ENCODE measurements around the gene NFIB.

Gene NFIB

DNA sequence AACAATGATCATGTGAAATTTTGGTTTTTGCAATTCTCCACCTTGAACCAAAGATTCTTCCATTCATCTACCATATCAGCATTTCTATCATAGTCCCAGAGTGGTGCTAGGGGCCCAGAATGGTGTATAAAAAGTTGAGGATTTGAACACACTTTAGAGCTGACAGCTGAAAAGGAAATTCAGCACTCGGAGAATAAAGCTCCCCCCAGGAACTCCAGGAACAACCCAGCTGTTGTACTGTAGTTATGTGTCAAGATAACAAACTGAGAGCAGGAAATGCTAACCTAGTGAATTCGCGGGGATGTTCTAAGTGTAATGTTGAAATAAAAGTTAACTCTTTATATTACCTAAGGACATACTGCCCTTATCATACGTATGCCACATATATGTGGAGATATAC, 216.7 kb downstream of the NFIB start:
- no peak for DNase-seq

DNA sequence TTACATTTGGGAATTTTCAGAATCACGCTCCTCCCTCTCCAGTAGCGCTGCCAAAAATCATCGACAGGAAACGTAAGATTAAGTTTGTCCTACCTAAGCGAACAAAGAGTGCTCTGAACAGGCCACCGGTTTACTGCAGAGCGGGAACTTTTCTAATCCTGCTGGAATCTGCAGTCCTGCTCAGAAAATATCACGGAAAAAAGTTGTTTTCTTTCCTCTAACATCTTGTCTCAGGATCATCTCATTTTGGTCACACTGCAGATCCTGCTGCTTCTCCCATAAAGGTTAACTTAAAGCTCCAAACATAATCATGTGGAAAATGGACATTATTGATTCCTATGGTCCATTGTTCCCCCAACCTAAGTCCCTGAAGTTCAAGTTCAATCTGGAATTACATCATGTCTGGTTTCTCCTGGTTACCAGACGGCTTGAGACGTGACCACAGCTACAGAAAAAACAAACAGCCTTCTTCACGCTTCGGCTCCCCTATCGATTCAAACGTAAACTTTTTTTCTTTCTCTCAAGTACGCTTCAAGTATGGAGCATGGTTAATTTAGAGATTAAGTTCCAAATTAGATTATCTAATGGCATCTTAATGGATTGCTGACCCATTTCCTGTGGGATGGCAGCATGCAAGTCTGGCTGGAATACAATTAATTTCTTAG, 217.6 kb downstream of the NFIB start:
- no peak for DNase-seq

DNA sequence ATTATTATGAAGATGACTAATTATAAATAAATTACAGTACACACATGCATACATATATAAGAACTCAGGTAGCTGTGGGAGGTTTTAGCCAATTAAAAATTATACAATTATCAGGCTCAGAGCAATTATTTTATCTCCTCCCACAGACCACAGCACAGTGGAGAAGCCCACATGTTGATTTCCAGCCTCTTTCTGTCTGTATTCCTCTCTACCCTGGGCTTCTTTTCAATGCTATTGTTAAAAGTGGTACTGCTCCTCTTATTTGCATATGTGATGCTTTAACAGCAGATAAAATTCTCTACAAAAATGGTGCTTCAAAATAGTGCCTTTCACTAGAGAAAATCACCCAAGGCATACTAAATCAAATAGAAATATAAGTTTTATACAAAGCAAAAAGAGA, 218.7 kb downstream of the NFIB start:
- DNase-seq, result no peak

DNA sequence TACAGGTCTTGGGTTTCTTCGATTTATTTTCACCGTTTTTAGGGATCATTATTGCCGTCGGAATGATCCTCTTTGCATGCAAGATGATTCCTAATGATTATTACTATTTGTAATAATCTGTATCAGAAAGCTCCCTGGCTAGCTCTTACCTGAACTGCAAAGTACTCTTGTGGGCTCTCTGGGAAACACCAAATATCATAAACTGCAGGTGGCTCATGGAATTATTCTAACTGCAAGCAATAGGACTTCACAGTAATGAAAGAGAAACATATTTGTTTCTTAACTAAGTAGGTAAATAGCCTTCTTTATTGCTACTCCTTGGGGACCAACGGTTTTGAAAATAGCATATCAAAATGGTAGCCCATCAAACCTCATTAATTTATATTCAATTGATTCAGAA, 219.4 kb downstream of the NFIB start:
- no peak for DNase-seq

DNA sequence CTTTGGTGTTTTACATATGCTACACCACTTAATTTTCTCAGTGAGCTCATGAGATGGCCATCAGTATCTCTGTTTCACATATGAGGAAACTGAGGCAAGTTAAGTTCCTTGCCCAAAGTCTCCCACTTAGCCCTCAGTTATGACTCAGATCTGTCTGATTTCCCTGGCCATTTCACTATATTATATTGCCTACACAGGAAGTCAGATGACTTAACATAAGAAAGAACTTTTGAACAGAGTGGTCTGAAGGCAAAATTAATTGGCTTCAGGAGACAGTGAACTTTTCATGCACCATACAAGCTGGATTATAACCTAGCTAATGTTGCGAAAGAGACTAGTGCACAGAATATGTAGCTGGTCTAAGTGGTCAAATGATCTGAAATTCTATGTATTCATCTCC, 221.6 kb downstream of the NFIB start:
- no peak for DNase-seq

DNA sequence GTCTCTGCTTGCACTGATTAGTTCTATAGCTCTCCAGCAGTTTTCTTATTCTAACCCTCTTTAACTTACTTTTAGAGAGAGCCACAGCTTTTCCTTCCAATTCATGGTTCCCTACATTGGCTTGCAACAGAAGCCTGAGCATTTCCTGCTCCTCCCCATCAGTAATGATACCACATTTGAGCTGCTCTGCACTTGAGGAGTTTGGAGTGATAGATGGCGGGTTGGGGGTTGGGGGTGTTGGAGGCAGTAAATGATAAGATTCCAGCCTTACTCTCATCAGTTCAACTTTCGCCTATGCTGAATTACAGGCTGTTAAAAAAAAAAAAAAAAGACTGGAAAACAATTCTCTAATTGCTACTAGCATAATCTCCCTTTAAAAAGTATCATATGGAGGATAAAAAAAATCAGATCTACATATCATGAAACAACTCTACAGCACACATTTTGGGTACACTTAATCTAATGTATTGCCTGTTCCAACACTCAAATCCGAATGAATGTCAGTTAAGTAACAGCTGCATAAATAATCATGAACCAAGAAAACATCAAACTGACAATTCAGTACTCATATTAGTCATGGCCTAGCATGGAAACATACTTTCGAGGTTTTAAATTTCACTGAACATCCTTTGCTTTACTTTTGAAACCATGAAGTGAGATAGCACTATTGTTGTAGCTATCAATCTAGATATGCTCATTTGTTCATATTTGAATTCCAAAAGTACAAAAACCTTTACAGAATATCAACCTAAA, 224.7 kb downstream of the NFIB start:
- DNase-seq, result no peak

DNA sequence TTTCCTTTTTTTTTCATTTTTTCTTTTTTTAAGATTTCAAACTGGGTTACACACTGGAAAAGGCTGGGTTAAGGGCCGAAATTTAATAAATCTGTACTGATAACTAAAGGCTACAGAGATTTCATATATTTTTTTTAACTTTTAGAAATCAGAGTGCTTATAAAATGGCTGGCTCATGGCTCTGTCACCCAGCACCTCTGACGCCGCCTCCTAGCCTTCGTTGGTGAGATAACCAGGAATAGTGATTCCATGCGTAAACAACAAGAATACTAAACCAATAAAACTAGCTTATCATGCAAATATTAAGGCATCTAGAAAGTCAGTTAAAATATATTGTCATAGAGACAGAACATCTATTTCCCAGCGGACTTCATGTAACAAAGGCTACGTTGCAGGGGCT, 226.4 kb downstream of the NFIB start:
- DNase-seq, result no peak

DNA sequence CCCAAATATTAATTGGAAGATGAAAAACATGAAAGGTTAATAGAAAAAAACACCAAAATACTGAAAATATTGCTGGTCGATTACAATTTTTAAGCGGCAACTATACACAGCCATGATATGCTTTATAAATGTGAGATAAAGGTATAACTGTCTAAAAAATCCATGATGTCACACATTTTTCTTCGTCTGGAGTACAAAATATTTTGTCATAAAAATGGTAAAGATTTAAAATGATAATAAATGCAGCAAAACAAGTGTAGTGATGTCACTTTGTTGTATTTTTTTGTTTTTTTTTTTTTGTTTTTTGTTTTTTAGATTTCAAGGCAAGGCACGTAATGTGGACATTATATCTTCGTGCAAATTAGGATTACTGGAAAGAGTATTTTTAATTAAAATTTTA, 227.4 kb downstream of the NFIB start:
- no peak for DNase-seq

DNA sequence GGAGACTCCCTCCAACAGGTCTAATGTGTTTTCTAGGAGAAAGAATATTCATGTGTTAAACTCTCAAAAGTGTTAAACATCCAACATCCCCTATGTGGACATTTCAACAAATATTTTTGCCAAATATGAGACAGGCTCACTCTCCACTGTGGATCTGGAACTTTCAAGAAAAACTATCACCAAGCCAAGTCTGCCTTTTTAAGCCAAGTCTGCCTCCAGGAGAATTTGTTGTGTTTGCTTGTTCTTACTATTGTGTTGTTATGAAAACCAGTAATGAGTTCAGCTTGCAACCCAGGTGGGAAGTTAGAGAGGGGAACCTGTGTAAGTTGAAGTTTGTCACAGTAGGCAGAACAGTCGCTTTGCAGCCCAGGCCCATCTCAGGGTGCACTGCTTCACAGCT, 228.1 kb downstream of the NFIB start:
- DNase-seq, result no peak

DNA sequence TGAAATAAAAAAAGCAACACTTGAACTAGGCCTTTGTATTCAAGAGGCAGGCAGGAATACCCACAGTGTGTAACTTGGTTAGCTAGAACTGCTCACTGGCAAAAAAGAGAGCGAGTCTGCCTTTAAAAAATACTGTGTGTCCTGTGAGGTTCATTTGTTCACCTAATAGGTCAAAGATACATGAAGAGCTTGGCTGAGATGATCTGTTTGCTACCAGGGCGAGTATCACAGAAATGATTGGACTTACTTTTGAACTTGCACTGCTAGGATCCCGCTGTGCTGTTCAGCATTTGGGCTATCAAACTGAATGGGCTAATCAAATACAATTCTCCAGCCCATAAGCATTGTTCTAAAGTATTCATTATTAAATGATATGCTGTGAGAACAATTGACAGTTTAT, 229.1 kb downstream of the NFIB start:
- no peak for DNase-seq

DNA sequence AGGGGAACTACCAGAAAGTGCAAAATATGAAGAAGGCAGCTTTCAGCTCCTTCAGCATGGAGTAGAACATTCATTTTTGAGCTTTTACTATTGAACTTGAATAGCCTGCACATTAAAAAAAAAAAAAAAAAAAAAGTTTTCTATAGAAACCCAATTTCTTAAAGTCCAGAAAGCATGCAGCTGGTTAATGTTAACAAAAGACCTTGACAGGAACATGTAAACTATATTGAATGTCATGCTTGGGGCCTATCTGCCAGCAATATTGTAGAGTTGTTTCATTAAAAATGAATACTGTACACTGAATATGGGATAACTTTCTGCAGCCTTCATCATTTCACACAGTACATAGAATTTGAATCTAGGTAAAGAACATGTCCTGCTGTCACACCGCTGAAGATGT, 230.6 kb downstream of the NFIB start:
- no peak for DNase-seq

DNA sequence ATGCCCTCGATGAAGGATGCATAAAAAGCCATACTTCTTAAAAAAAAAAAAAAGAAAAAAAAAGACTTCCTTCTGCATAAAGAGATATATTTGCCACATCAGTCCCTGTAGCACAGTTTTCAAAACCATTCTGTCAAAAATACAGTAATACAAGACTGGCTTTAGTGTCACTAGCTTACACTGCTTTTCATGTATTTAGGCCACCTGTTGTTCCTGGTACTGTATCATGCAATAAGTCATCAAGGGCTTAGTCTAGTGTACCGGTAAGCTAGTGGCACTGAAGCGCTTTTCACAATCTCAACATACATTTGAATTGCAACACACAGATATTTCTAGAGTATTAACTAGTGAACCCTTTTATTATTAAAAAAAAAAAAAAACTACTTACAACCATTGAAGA, 231.2 kb downstream of the NFIB start:
- no peak for DNase-seq

DNA sequence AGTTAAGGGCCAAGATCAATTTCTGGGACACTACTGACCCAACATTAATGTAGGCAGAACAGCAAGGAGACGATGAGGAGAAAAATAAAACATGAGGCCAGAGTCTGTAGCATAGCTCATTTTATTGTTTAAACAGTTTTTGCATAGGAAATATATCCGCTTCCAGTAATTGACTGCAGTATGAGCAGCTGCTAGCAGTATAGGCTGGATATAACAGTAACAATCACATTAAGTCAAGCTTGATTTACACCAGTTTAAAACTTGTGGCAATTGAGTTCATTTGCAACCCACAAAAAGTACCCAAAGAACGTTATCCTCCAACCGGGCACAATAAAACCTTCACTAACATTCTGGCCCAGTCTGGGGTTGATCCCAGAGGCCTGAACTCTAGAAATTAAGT, 232.2 kb downstream of the NFIB start:
- no peak for DNase-seq

DNA sequence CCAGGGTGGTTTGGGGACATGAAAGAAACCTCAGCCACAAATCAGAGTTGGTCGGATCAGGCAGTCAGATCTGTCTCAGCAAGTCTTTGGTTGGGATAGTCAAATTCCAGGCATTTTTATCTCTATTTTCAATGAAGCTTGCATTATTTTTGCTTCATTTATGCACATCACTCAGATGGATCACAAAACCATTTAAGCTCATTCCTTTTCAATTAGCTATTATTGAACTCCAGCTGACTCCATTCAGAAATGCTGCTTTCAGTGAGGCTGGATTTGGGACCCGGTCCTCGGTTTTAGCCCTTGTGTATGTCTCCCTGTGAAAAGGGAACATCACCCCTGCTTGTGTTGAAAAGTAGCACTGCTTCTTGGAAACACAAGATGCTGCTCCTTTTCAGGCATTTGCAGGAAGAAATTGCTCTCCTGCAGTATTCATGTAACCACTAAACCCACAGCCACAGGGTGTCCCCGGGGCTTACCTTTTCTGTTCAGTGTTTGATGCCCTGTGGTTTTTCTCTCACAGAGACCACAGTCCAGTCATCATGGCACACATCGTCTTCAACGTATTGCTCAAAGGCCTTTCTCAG, 232.9 kb downstream of the NFIB start:
- peak; percentile 1 for DNase-seq

DNA sequence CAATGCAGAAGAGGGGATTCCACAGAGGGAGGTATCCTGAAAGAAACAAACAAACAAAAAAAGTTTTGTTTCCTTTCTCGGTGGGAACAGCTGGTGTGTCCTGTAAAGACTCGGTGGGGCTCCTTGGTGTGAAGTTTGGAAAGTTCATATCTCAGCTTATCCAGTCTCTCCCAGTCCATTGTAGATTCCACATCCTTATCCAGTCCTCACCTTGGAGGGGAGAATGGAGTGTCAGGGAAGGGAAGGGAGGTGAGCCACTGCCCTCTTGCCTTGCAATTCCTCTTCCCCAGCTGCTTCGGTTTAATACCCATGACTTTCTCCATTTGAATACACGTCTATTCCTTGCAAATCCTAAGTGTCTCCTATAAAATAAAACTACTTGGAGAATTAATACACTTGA, 234.5 kb downstream of the NFIB start:
- no peak for DNase-seq

DNA sequence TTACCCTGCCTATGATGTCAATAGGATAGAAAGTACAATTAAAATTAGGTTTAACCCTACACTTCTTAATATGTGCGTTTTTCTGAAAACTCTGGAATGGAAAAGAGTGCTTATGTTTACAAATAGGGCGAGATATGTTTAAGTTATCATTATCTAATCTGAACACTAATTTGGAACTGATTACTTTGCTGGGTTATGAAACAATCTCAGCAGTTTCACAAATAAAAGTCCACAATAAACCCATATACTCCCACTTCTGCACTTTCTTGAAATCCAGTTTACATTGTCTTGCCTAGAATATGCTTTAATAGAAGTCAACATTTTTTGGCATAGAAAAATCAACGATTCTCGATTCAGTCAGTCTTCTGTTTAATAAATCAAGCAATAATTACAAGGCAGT, 236.3 kb downstream of the NFIB start:
- no peak for DNase-seq

DNA sequence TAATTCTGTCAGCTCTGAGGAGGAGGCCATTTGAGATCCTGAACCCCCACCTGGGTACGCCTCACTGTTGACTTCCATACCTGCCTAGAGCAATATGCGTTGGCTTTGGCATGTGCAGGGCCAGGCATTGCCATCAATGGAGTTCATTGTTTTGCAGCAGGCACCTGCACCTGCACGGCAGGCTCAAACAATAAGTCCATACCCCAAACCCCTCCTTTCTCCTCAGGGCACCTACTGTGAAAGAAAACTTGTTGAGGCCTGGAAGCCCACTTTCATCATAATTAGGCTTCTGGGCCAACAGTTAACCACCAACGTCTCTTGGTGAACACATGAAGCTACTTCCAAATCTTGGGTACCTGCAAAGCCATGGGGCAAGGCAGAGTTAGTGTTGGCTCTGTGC, 238.7 kb downstream of the NFIB start:
- DNase-seq, result no peak

DNA sequence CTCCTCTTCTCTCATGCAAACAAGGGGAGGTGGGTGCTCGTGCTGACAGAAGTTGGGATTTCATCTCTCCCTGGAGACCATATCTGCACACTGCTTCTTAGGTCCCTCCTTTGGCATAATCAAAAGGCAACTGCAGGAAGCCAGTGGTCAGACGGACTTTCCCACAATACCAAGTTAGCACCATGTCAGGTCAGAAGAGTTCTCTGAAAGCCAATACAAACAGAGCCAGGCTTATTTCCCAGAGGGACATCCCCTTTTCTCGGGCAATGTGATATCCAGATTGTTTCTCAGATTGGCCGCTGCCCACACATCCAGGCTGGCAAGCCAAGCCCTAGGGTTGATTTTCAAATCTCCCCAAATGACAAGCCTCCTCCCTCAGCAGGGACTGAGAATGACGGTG, 241.1 kb downstream of the NFIB start:
- DNase-seq, result no peak

DNA sequence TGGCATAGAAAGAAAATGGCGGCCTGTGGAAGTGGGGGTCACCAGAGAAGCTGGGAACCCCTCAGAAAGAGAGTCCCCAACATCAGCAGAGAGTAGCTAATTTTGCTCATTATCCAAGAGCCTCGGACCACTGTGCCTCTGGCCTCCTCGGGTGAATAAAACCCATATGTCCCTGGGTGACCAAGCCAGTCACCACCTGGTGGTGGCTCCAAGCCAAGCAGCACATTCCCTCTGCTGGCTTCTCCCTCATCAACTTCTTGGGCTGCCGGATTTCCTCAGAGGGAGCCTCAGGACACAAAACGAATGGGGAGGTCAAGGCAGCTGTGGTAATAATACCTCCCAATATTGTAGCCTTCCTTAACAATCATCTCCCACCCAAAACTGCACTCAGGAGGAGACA, 242.5 kb downstream of the NFIB start:
- no peak for DNase-seq

DNA sequence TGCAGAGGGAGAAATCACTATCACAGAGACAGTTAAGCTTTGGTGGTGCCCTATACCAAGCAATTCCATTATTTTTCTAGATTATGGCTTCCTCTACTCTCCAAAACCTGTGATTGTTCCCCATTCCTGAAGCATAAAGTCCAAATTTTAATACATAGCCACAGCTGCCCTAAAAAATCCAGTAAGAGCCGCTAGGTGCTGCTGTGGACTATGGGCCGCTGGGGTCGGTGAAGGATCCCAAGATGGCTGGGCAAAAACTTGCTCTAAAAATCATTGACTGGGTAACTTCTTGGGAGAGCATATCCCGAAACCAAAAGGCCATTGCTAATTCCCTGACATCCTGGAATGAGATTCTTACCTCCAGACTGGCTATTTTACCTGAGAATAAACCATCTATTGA, 245.3 kb downstream of the NFIB start:
- DNase-seq, result no peak

DNA sequence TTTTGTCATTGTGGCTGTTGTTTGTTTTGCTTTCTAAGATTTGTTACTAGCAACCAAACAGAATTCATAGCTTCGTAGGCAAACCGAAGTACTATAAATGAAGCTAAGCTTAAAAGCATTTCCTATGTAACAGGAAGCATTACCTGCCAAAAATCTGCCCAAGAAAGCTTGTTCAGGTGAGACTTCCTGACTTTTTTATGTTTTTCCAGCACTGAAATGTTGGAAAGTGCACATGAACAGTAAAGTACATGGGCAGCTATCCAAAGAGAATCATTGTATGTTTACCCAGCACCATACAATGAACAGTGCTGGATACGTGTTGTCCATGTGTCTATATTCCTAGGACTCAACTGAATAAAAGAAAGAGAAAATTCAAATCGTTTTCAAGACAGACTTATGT, 247.1 kb downstream of the NFIB start:
- no peak for DNase-seq

DNA sequence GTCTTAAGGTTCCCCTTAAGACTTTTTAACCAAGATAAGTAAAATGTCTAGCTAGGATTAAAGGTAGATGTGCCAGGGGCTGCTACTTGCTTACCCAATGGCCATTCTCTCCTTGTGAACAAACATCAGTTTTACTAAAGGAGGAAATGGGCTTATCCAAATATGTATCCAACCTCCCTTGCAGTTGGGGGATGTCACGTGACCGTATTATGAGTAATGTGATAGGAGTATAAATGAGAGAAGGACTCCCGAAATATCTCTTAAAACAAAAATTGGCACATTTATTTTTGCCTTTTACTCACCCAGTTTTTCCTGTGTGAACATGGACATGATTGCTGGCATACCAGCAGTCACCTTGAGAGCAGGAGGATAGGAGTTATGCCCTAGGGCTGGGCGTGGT, 247.9 kb downstream of the NFIB start:
- no peak for DNase-seq

DNA sequence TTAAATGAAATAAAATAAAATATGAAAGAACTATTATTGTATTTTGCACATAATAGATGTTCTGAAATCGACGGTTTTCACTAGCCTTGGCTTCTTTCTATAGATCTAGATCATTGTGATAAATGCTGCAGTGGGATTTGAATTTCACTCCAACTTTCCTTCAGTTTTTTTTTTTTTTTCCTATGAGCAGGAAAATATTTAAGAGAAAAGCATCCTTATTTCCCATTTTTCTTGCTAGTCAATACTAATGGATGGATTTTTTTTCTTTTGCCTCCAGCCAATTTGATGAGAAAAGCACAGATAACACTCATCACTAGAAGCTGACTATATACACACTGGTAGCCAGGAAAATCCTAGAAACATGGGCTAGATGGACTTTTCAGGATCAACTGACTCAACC, 249.0 kb downstream of the NFIB start:
- DNase-seq, result no peak

DNA sequence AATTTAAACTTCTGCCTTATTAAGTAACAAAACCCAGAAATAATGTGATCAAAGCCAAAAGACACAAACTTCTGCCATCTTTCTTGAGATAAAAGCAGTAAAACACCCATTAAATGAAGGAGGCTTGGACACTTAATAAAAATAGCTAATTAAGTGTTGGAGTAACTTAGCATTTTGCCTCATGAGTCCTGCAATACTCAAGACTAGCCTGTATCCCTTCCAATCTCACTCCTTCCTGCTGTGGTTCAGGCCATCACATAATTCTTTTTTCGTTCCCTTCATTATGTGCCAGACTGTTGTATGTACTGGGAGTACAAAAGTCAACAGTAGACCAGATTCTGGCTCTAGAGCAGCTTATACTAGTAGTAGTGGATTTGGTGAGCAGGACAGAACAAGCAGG, 250.2 kb downstream of the NFIB start:
- DNase-seq, result no peak

All from activated CD4-positive, alpha-beta T cell treated with anti-CD3 and anti-CD28 coated beads, Interleukin-2, amount 50 U/mL, for 16 hours (primary cell).